HepG2 (cell line): ENCODE measurements around the gene CYP46A1. TPM values are rescaled to one million over a fixed set of nuclear protein-coding genes. Genes with fewer than 3 reads are reported as not detected.

ENCODE experiments used
- ATAC-seq: fragments of 200-7000 bp; cut with Tn5 transposase; 3 replicates; pipeline ENCODE4 v1.9.1; 2020; ENCODE audit warnings: mild to moderate bottlenecking, moderate library complexity
- BruUV-seq: library from RNA; stranded (reverse); fragments of 400-500 nt; replicated peaks from 2 replicates; lab custom pipeline; 2021; lab: Mats Ljungman, UMichigan
- CTCF ChIA-PET: fragments of 300-600 bp; formaldehyde crosslinking; extraction: SDS; loops from one replicate; lab custom pipeline; 2021; ENCODE audit warnings: low total read pairs, inconsistent platforms, low intra/inter-chr PET ratio; lab: Yijun Ruan, JAX
- POLR2A ChIA-PET: fragments of 350-600 bp; sonication (Branson Sonifier 250); formaldehyde crosslinking; loops from one replicate; lab custom pipeline; 2020; ENCODE audit warnings: antibody characterized with exemption, inconsistent platforms; lab: Yijun Ruan, JAX
- DNase-seq: peaks from one replicate; pipeline ENCODE4 v3.0.0-alpha.2; 2015; ENCODE audit warnings: low spot score
- FAIRE-seq: peaks from 3 replicates; lab custom pipeline; 2011; peaks lifted over from hg19 to GRCh38; lab: Jason Lieb, UNC
- H2AFZ ChIP-seq: one replicate; pipeline ENCODE4 v1.6.1; 2011; ENCODE audit warnings: low read length, inconsistent platforms
- H3K27ac ChIP-seq: fragments of 300-600 bp; 3 replicates; pipeline ENCODE4 v1.8.0; 2011; ENCODE audit warnings: mixed run types, mild to moderate bottlenecking, mixed read lengths, low read length, inconsistent platforms; ENCODE audit not compliant: insufficient read depth; ENCODE audit errors: extremely low read length
- H3K27me3 ChIP-seq, 2 experiments: fragments of 200-600 bp in 1 of 2; 2 replicates in 1 of 2; 3 replicates in 1 of 2; pipeline versions ENCODE4 v1.6.0 to v1.8.0; 2011; ENCODE audit warnings: low read length in 2 of 2, mild to moderate bottlenecking in 2 of 2, moderate library complexity in 2 of 2, inconsistent platforms in 1 of 2; ENCODE audit not compliant: insufficient read depth in 2 of 2, control insufficient read depth in 1 of 2
- H3K36me3 ChIP-seq, 2 experiments: fragments of 200-600 bp in 1 of 2; replicated peaks in 1 of 2; 2 replicates in 1 of 2; 3 replicates in 1 of 2; pipeline versions ENCODE4 v1.5.1 to v1.8.0; 2011; ENCODE audit warnings: low read length in 2 of 2, inconsistent platforms in 1 of 2; ENCODE audit not compliant: insufficient read depth in 2 of 2, control insufficient read depth in 1 of 2
- H3K4me1 ChIP-seq: 2 replicates; pipeline ENCODE4 v1.5.1; 2012; ENCODE audit warnings: low read length, inconsistent platforms; ENCODE audit not compliant: insufficient read depth
- H3K4me2 ChIP-seq: 2 replicates; pipeline ENCODE4 v1.6.0; 2011; ENCODE audit warnings: low read depth, low read length, inconsistent platforms
- H3K4me3 ChIP-seq, 3 experiments: fragments of 200-600 bp in 1 of 3; sonication (generic), shearing (Covaris generic) in 1 of 3; replicated peaks in 1 of 3; 2 replicates each; pipeline ENCODE4 v1.5.1; 2011 to 2016; ENCODE audit warnings: low read length in 3 of 3, inconsistent platforms in 2 of 3, low read depth in 2 of 3, mild to moderate bottlenecking in 2 of 3, control low read depth in 1 of 3, mixed read lengths in 1 of 3; ENCODE audit not compliant: insufficient read depth in 1 of 3
- H3K79me2 ChIP-seq: one replicate; pipeline ENCODE4 v1.6.1; 2011; ENCODE audit warnings: low read length, inconsistent platforms; ENCODE audit not compliant: insufficient read depth
- H3K9ac ChIP-seq: 2 replicates; pipeline ENCODE4 v1.6.0; 2011; ENCODE audit warnings: mild to moderate bottlenecking, low read depth, low read length, inconsistent platforms; ENCODE audit not compliant: insufficient read depth
- H3K9me3 ChIP-seq: 2 replicates; pipeline ENCODE4 v1.5.1; 2012; ENCODE audit warnings: mild to moderate bottlenecking, low read length
- H4K20me1 ChIP-seq: 2 replicates; pipeline ENCODE4 v1.6.0; 2011; ENCODE audit warnings: inconsistent platforms, mild to moderate bottlenecking, low read length, moderate library complexity; ENCODE audit not compliant: insufficient read depth
- ESRRA ChIP-seq: sonication (generic); formaldehyde crosslinking; IDR thresholded peaks from 2 replicates; pipeline ENCODE4 v1.5.1; 2020; ENCODE audit warnings: mild to moderate bottlenecking, low read depth, missing genetic modification reagents
- POLR2AphosphoS2 ChIP-seq: IDR thresholded peaks from 2 replicates; pipeline ENCODE4 v1.6.1; 2011; ENCODE audit warnings: low read depth, low read length, improper control_type of control experiment
- RBAK ChIP-seq: sonication (generic); formaldehyde crosslinking; IDR thresholded peaks from 2 replicates; pipeline ENCODE4 v1.5.1; 2020; ENCODE audit warnings: mild to moderate bottlenecking, missing genetic modification reagents
- SIN3A ChIP-seq: IDR thresholded peaks from 2 replicates; pipeline ENCODE4 v1.6.1; 2011; ENCODE audit warnings: low read depth, mild to moderate bottlenecking, control low read depth, low read length, borderline replicate concordance
- SP2 ChIP-seq: sonication (generic); formaldehyde crosslinking; IDR thresholded peaks from 2 replicates; pipeline ENCODE4 v1.5.1; 2020; ENCODE audit warnings: mild to moderate bottlenecking, missing genetic modification reagents
- TAF1 ChIP-seq: sonication (generic); formaldehyde crosslinking; IDR thresholded peaks from 2 replicates; pipeline ENCODE4 v1.4.0; 2020; ENCODE audit warnings: missing genetic modification reagents
- TARDBP ChIP-seq: sonication (generic); formaldehyde crosslinking; IDR thresholded peaks from 2 replicates; pipeline ENCODE4 v1.8.0; 2022; ENCODE audit warnings: mild to moderate bottlenecking, missing genetic modification reagents
- ZNF33B ChIP-seq: sonication (generic); formaldehyde crosslinking; IDR thresholded peaks from 2 replicates; pipeline ENCODE4 v1.5.1; 2020; ENCODE audit warnings: mild to moderate bottlenecking, missing genetic modification reagents
- ZNF629 ChIP-seq: sonication (generic); formaldehyde crosslinking; conservative IDR thresholded peaks from 2 replicates; pipeline ENCODE4 v1.5.0; 2020; ENCODE audit warnings: missing genetic modification reagents
- WGBS: methylation state at CpG from one replicate; pipeline ENCODE4 v1.1.6; 2017; ENCODE audit warnings: low lambda C conversion rate; 5-methylcytosine and 5-hydroxymethylcytosine counted together
- in situ Hi-C: cut with HindIII; loops from 2 replicates; pipeline ENCODE4 v1.10.0; 2017; ENCODE audit warnings: low pct_unique_long_range_greater_than_20kb; ENCODE audit not compliant: extremely low pct_ligation_motif_present
- intact Hi-C: fragments of 100-400 bp; cut with micrococcal nuclease; formaldehyde crosslinking; loops from one replicate; pipeline ENCODE4 v1.10.0; 2022; ENCODE audit not compliant: unreplicated experiment
- polyA plus RNA-seq, 8 experiments: library from polyadenylated mRNA; depleted of rRNA in 3 of 8; stranded (reverse) in 7 of 8; unstranded in 1 of 8; fragments of >200 nt; fragmentation: Illumina TruSeq in 4 of 8; extraction: Trizol in 4 of 8; gene quantifications; 2 replicates each; pipeline versions ENCODE4 v1.2.1 to v1.2.3, GENCODE V29; 2011 to 2016; ENCODE audit warnings: low read depth in 4 of 8, missing spikeins in 1 of 8, mixed read lengths in 1 of 8; ENCODE audit not compliant: insufficient read depth in 1 of 8
- total RNA-seq, 5 experiments: library from RNA; depleted of rRNA; stranded (reverse); fragments of >200 nt; fragmentation: Illumina TruSeq; extraction: Trizol; gene quantifications; 2 replicates each; pipeline ENCODE4 v1.2.3, GENCODE V29; 2016; ENCODE audit warnings: low read depth in 1 of 5

Gene CYP46A1
- total and polyA plus RNA-seq, 2 of the 13 experiments (the other 11 are each of a cell fraction or from before 2014, with no cell fraction given): not detected

DNA sequence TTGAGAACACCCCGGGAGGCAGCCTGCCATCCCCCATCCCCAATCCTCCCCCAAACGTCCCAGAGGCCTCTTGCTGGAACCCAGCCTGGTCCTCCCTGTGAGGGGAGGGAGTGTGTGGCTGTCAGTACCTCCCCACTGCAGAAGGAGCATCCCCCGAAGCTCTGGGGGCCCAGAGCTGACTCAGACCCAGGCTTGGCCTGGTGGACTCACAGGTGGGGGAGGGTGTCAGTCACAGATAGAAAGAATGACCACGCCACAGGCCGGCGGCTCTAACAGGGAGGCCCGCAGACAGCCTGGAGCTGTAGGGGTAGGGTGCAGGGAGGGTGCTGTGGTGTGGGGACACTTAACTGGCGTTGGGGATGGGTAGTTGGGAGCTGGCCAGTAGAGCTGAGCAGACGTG lies 33.9 kb upstream of the CYP46A1 start:
- POLR2A ChIA-PET: no interaction called here

DNA sequence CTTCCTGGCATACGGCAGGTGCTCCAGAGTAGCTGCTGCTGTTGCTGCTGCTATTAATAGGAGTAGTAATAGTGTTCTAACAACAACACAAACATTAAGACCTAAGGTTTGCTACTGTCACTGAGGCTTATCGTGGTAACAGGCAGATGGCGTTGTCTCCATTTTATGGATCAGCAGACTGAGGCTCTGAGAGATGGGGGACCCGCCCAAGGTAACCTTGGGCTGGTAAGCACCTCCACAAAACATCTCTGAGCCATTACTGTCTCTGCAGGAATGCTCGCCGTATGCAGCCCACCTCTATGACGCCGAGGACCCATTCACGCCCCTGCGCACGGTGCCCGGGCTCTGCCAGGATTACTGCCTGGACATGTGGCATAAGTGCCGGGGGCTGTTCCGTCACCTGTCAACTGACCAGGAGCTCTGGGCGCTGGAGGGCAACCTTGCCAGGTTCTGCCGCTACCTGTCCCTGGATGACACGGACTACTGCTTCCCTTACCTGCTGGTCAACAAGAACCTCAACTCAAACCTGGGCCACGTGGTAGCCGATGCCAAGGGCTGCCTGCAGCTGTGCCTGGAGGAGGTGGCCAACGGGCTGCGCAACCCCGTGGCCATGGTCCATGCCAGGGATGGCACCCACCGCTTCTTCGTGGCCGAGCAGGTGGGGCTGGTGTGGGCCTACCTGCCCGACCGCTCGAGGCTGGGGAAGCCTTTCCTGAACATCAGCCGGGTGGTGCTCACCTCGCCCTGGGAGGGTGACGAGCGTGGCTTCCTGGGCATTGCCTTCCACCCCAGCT lies 31.9 kb upstream of the CYP46A1 start:
- no TSS peak for BruUV-seq
- no peak overlapping the region for H3K9ac ChIP-seq
- no peaks in the 10 kb centered on the region for H3K9me3 ChIP-seq
- no peak for ATAC-seq
- peaks cover 19% of the 10 kb centered on the region for H3K4me1 ChIP-seq
- CTCF ChIA-PET: no interaction called here
- no peak for DNase-seq
- 79% methylated on average over 9 of the region's 32 CpGs for WGBS
- no peak overlapping the region for H2AFZ ChIP-seq
- H3K4me3 ChIP-seq: no peak overlapping the region
- in situ Hi-C loops: no loop called here
- TF ChIP-seq SP2 (CRISPR knock-in tag) (no peak), SIN3A (no peak), ESRRA (CRISPR knock-in tag) (no peak), POLR2AphosphoS2 (no peak), TARDBP (no peak), ZNF33B (CRISPR knock-in tag) (no peak), ZNF629 (CRISPR knock-in tag) (peak; percentile 64)
- TF ChIP-seq, all 625 proteins: peak for 1
- Histone ChIP-seq H3K27ac (no peak overlapping the region), H3K4me2 (no peak overlapping the region), H3K79me2 (no peaks in the 10 kb centered on the region), H3K36me3 (no peaks in the 10 kb centered on the region), H4K20me1 (no peaks in the 10 kb centered on the region), H3K27me3 (peaks cover 3 to 6% of the 10 kb centered on the region in 2 experiments; a peak in 2 of 5 replicates)
- no peak for FAIRE-seq
- intact Hi-C loops: no loop called here
- POLR2A ChIA-PET: no interaction called here

More for the DNA sequence above, 33.9 kb upstream of the CYP46A1 start:
- TF ChIP-seq RBAK: peak; percentile 88; the same call in 1 of the 2 replicates
- TF ChIP-seq TAF1 (CRISPR knock-in tag): no peak
- Histone ChIP-seq H3K9me3 (no peaks in the 10 kb centered on the region), H3K9ac (no peak overlapping the region), H3K4me1 (peaks cover 19% of the 10 kb centered on the region), H3K4me3 (no peak overlapping the region), H3K36me3 (no peaks in the 10 kb centered on the region), H2AFZ (no peak overlapping the region), H4K20me1 (no peaks in the 10 kb centered on the region), H3K79me2 (no peaks in the 10 kb centered on the region), H3K4me2 (peak overlapping the region; percentile 30; the same call in 1 of the 2 replicates), H3K27ac (no peak overlapping the region), H3K27me3 (peaks cover 3 to 8% of the 10 kb centered on the region in 2 experiments; a peak in 2 of 5 replicates)
- WGBS: 48% methylated on average over 6 of the region's 9 CpGs
- CTCF ChIA-PET: no interaction called here
- intact Hi-C loops: no loop called here
- FAIRE-seq: no peak
- no TSS peak for BruUV-seq
- in situ Hi-C loops: no loop called here
- ATAC-seq: no peak
- no peak for DNase-seq
